ENCODE data around the gene ACVR1B. TPM values are rescaled to one million over a fixed set of nuclear protein-coding genes. Genes with fewer than 3 reads are reported as not detected.
"Not testable (repeated sequence)": the region's sequence is repeated elsewhere in the genome, so short reads cannot be mapped to it uniquely, and the experiment has no call there.

The ACVR1B gene
- total RNA-seq, 1 donor from 2014 or later: 23.4 TPM

GRCh38 chr12:51975196-51975595, 23.7 kb downstream of the ACVR1B start:
- no peak for DNase-seq (ENCODE audit: low read depth)
- no peak overlapping the region for H3K4me3 ChIP-seq (ENCODE audit: low read depth, low read length)
- TF ChIP-seq CTCF (conservative IDR thresholded peaks at IDR 0.05; ENCODE audit: low read depth, low read length): no peak

GRCh38 chr12:51976376-51977160, 25.1 kb downstream of the ACVR1B start:
- TF ChIP-seq CTCF (conservative IDR thresholded peaks at IDR 0.05; ENCODE audit: low read depth, low read length): no peak
- H3K4me3 ChIP-seq (ENCODE audit: low read depth, low read length): no peak overlapping the region
- DNase-seq (ENCODE audit: low read depth): peak; percentile 98

- DNase-seq (ENCODE audit: low read depth): peak; percentile 69
- no peak overlapping the region for H3K4me3 ChIP-seq (ENCODE audit: low read depth, low read length)
- TF ChIP-seq CTCF (conservative IDR thresholded peaks at IDR 0.05; ENCODE audit: low read depth, low read length): no peak
Observed at GRCh38 chr12:51977320-51977753, 25.8 kb downstream of the ACVR1B start.

- not testable (repeated sequence) for H3K4me3 ChIP-seq (ENCODE audit: low read depth, low read length)
- DNase-seq (ENCODE audit: low read depth): peak; percentile 43
Observed at GRCh38 chr12:51979306-51979705, 27.8 kb downstream of the ACVR1B start.

GRCh38 chr12:51980051-51980808, 28.7 kb downstream of the ACVR1B start:
- DNase-seq (ENCODE audit: low read depth): peak; percentile 58
- TF ChIP-seq CTCF (conservative IDR thresholded peaks at IDR 0.05; ENCODE audit: low read depth, low read length): peak; percentile 99
- no peak overlapping the region for H3K4me3 ChIP-seq (ENCODE audit: low read depth, low read length)

- no peak for DNase-seq (ENCODE audit: low read depth)
Observed at GRCh38 chr12:51980809-51981127, 29.3 kb downstream of the ACVR1B start.

More at GRCh38 chr12:51980809-51981127, 29.3 kb downstream of the ACVR1B start:
- no peak for TF ChIP-seq CTCF (conservative IDR thresholded peaks at IDR 0.05; ENCODE audit: low read depth, low read length)
- H3K4me3 ChIP-seq (ENCODE audit: low read depth, low read length): no peak overlapping the region
